Activated T-cell treated with anti-CD3 and anti-CD28 coated beads, Interleukin-2, amount 50 U/mL, for 24 hours (primary cell): Measurements from ENCODE around the gene ZBTB20.

Experiments
- DNase-seq: peaks from one replicate; pipeline ENCODE4 v3.0.0-alpha.2; 2020
- H3K27ac Mint-ChIP-seq: 2 replicates; pipeline ENCODE4 v1.8.0; 2020; ENCODE audit warnings: mild to moderate bottlenecking, mixed read lengths
- H3K27me3 Mint-ChIP-seq: 2 replicates; pipeline ENCODE4 v1.8.0; 2020; ENCODE audit warnings: mixed read lengths
- H3K36me3 Mint-ChIP-seq: 2 replicates; pipeline ENCODE4 v1.8.0; 2020; ENCODE audit warnings: low read depth, mixed read lengths
- H3K4me1 Mint-ChIP-seq: 2 replicates; pipeline ENCODE4 v1.8.0; 2020; ENCODE audit warnings: low read depth, mixed read lengths
- H3K4me3 Mint-ChIP-seq: 2 replicates; pipeline ENCODE4 v1.8.0; 2020; ENCODE audit warnings: mild to moderate bottlenecking, moderate library complexity, mixed read lengths
- H3K9me3 Mint-ChIP-seq: 2 replicates; pipeline ENCODE4 v1.8.0; 2020; ENCODE audit warnings: mixed read lengths

Gene ZBTB20

DNA sequence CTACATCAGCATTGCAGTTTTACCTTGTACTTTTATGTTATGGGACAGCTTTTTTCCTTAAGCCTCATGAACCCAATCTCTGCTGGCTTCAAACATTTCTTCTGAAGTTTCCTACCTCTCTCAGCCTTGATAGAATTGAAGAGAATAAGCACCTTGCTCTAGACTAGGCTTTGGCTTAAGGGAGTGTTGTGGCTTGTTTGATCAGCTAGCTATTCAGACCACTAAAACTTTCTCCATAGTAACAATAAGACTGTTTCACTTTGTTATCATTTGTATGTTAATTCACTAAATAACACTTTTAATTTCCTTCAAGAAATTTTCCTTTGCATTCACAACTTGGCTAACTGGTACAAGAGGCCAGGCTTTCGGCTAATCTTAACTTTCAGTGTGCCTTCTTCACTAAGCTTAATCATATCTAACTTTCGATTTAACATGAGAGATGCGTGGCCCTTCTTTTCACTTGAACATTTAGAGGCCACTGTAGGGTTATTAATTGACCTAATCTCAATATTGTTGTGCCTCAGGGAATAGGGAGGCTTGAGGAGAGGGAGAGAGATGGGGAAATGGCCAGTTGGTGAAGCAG, 861.3 kb downstream of the ZBTB20 start:
- no peaks in the 10 kb centered on the region for H3K27me3 Mint-ChIP-seq
- H3K27ac Mint-ChIP-seq: peak overlapping the region; percentile 91
- H3K36me3 Mint-ChIP-seq: no peaks in the 10 kb centered on the region
- H3K9me3 Mint-ChIP-seq: no peaks in the 10 kb centered on the region
- no peak for DNase-seq
- peak overlapping the region; percentile 52 for H3K4me3 Mint-ChIP-seq
- peaks cover 38% of the 10 kb centered on the region for H3K4me1 Mint-ChIP-seq

DNA sequence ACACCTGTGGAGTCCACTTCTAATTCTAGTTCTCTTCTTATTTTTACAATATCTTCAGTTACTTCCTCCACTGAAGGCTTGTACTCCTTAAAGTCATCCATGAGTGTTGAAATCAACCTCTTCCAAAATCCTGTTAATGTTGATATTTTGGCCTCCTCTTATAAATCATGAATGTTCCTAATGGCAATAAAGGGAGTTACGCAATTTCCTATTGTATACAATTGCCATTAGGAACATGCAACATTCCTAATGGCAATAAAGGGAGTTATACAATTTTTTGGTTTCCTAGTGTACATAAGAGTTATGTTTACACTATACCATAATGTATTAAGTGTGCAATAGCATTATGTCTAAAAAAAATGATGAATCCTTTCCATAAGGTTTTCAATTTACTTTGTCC, 862.4 kb downstream of the ZBTB20 start:
- H3K27ac Mint-ChIP-seq: no peak overlapping the region
- no peaks in the 10 kb centered on the region for H3K27me3 Mint-ChIP-seq
- H3K9me3 Mint-ChIP-seq: no peaks in the 10 kb centered on the region
- no peak for DNase-seq
- no peak overlapping the region for H3K4me3 Mint-ChIP-seq
- H3K4me1 Mint-ChIP-seq: peaks cover 29% of the 10 kb centered on the region
- H3K36me3 Mint-ChIP-seq: no peaks in the 10 kb centered on the region
